ENCODE measurements around the gene NXPH1. TPM values are rescaled to one million over a fixed set of nuclear protein-coding genes. Genes with fewer than 3 reads are reported as not detected.

NXPH1 gene
- polyA plus RNA-seq, 1 of the 3 experiments (the other 2 are of a cell fraction) = not detected

GRCh38 chr7:8605221-8605620 is 171.8 kb downstream of the NXPH1 start (continued):
- no peak for TF ChIP-seq IRF3 (IDR thresholded peaks at IDR 0.05; ENCODE audit: low read depth, low read length)
- no peak for TF ChIP-seq MXI1 (IDR thresholded peaks at IDR 0.05; ENCODE audit: low read depth, low read length)

- ChIA-PET POLR2A (no interaction called here), CTCF (interaction anchor here (0.7 to 0.8 kb wide), 2 partner anchors 8 to 25 kb away, joined by 3 to 4 read pairs; no protein-coding TSS in a partner anchor)
- Histone ChIP-seq H3K9me2 (no peaks in the 10 kb centered on the region), H4K20me1 (ENCODE audit: insufficient read depth) (no peaks in the 10 kb centered on the region), H3K9me3 (no peaks in the 10 kb centered on the region), H2AFZ (ENCODE audit: low read depth) (no peak overlapping the region), H3F3A (replicated peaks; ENCODE audit: insufficient read depth) (no peaks in the 10 kb centered on the region), H3K36me3 (replicated peaks in 1 of 2; ENCODE audit: control insufficient read depth in 1 of 2, insufficient read depth in 2 of 2, low read length in 1 of 2) (no peaks in the 10 kb centered on the region), H3K4me2 (no peak overlapping the region), H3K4me3 (ENCODE audit: low read depth in 2 of 2, low read length in 1 of 2) (no peak overlapping the region), H3K4me1 (ENCODE audit: control insufficient read depth in 1 of 2, insufficient read depth in 2 of 2, low read depth in 1 of 2, low read length in 1 of 2) (peaks cover 0 to 3% of the 10 kb centered on the region in 2 experiments; a peak in 1 of 4 replicates), H3K27me3 (ENCODE audit: insufficient read depth) (no peaks in the 10 kb centered on the region), H3K27ac (ENCODE audit: low read depth in 2 of 2, low read length in 1 of 2) (no peak overlapping the region), H3K79me2 (ENCODE audit: insufficient read depth) (no peaks in the 10 kb centered on the region), H3K9ac (no peak overlapping the region)
- TF ChIP-seq RFX5 (IDR thresholded peaks at IDR 0.05; ENCODE audit: low read length) (no peak), MAX (IDR thresholded peaks at IDR 0.05; ENCODE audit: low read depth) (no peak)
- no peak for DNase-seq
- 8% methylated on average over 1 of the region's 1 CpG for WGBS (ENCODE audit: low lambda C conversion rate)
These were observed 179.2 kb downstream of the NXPH1 start for GRCh38 chr7:8612584-8612983.

GRCh38 chr7:8613191-8613590 is 179.8 kb downstream of the NXPH1 start:
- POLR2A ChIA-PET = no interaction called here
- Histone ChIP-seq H3K27me3 (ENCODE audit: insufficient read depth) (no peaks in the 10 kb centered on the region), H3F3A (replicated peaks; ENCODE audit: insufficient read depth) (no peaks in the 10 kb centered on the region), H3K4me3 (ENCODE audit: low read depth in 2 of 2, low read length in 1 of 2) (no peak overlapping the region), H3K36me3 (replicated peaks in 1 of 2; ENCODE audit: control insufficient read depth in 1 of 2, insufficient read depth in 2 of 2, low read length in 1 of 2) (no peaks in the 10 kb centered on the region), H3K79me2 (ENCODE audit: insufficient read depth) (no peaks in the 10 kb centered on the region), H3K9ac (no peak overlapping the region), H3K9me2 (no peaks in the 10 kb centered on the region), H3K27ac (ENCODE audit: low read depth in 2 of 2, low read length in 1 of 2) (no peak overlapping the region), H3K4me1 (ENCODE audit: control insufficient read depth in 1 of 2, insufficient read depth in 2 of 2, low read depth in 1 of 2, low read length in 1 of 2) (peaks cover 0 to 3% of the 10 kb centered on the region in 2 experiments; a peak in 1 of 4 replicates), H3K4me2 (no peak overlapping the region), H4K20me1 (ENCODE audit: insufficient read depth) (no peaks in the 10 kb centered on the region), H3K9me3 (no peaks in the 10 kb centered on the region), H2AFZ (ENCODE audit: low read depth) (no peak overlapping the region)
- CTCF ChIA-PET = interaction anchor here (0.7 to 0.8 kb wide), 2 partner anchors 9 to 25 kb away, joined by 3 to 4 read pairs; no protein-coding TSS in a partner anchor
- DNase-seq = no peak
- TF ChIP-seq IRF3 (IDR thresholded peaks at IDR 0.05; ENCODE audit: low read depth, low read length) (no peak), SIN3A (IDR thresholded peaks at IDR 0.05; ENCODE audit: borderline replicate concordance, low read depth, low read length) (no peak), NRF1 (IDR thresholded peaks at IDR 0.05; ENCODE audit: low read depth, low read length) (no peak), GABPA (IDR thresholded peaks at IDR 0.05; ENCODE audit: low read depth) (no peak), RXRA (IDR thresholded peaks at IDR 0.05; ENCODE audit: borderline replicate concordance, low read depth) (no peak), MXI1 (IDR thresholded peaks at IDR 0.05; ENCODE audit: low read depth, low read length) (no peak), MAX (IDR thresholded peaks at IDR 0.05; ENCODE audit: low read depth) (no peak), REST (IDR thresholded peaks at IDR 0.05; ENCODE audit: low read depth, low read length) (no peak), JUND (IDR thresholded peaks at IDR 0.05) (no peak), RFX5 (IDR thresholded peaks at IDR 0.05; ENCODE audit: low read length) (no peak), EP300 (IDR thresholded peaks at IDR 0.05; ENCODE audit: borderline replicate concordance in 1 of 2, low read depth in 1 of 2, low read length in 1 of 2) (no peak), POLR2AphosphoS5 (IDR thresholded peaks at IDR 0.05; ENCODE audit: low read depth, low read length) (no peak), CTCF (IDR thresholded peaks at IDR 0.05) (no peak), MEF2A (IDR thresholded peaks at IDR 0.05; ENCODE audit: borderline replicate concordance, low read depth) (no peak), YY1 (IDR thresholded peaks at IDR 0.05; ENCODE audit: low read depth) (no peak), RCOR1 (IDR thresholded peaks at IDR 0.05; ENCODE audit: low read length) (no peak), ELF1 (IDR thresholded peaks at IDR 0.05) (no peak)
- 56% methylated on average over 2 of the region's 2 CpGs for WGBS (ENCODE audit: low lambda C conversion rate)

Measured in SK-N-SH (cell line).